ENCODE data around the gene PSMD6. TPM values are rescaled to one million over a fixed set of nuclear protein-coding genes. Genes with fewer than 3 reads are reported as not detected.

Gene PSMD6
- total and polyA plus RNA-seq, 2 donors (not counting 3 experiments of a cell fraction or from before 2014, with no cell fraction given): 53.7 to 90.8 TPM

GRCh38 chr3:63968612-63969350 lies 54.5 kb downstream of the PSMD6 start:
- TF ChIP-seq, protein P1, sequence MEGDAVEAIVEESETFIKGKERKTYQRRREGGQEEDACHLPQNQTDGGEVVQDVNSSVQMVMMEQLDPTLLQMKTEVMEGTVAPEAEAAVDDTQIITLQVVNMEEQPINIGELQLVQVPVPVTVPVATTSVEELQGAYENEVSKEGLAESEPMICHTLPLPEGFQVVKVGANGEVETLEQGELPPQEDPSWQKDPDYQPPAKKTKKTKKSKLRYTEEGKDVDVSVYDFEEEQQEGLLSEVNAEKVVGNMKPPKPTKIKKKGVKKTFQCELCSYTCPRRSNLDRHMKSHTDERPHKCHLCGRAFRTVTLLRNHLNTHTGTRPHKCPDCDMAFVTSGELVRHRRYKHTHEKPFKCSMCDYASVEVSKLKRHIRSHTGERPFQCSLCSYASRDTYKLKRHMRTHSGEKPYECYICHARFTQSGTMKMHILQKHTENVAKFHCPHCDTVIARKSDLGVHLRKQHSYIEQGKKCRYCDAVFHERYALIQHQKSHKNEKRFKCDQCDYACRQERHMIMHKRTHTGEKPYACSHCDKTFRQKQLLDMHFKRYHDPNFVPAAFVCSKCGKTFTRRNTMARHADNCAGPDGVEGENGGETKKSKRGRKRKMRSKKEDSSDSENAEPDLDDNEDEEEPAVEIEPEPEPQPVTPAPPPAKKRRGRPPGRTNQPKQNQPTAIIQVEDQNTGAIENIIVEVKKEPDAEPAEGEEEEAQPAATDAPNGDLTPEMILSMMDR (IDR thresholded peaks at IDR 0.05; ENCODE audit: extremely low read depth in 1 of 2, insufficient read depth in 1 of 2, low read depth in 1 of 2, low read length in 2 of 2): no peak
- no peak for TF ChIP-seq MAX (IDR thresholded peaks at IDR 0.05; ENCODE audit: insufficient read depth, insufficient read length)
- TF ChIP-seq GATA2 (IDR thresholded peaks at IDR 0.05; ENCODE audit: insufficient read depth, insufficient read length, low read depth, low read length): no peak
- no peak for TF ChIP-seq EZH2 (IDR thresholded peaks at IDR 0.05; ENCODE audit: borderline replicate concordance, low read depth, low read length, severe bottlenecking)
- TF ChIP-seq POLR2AphosphoS5 (IDR thresholded peaks at IDR 0.05; ENCODE audit: insufficient read depth, low read depth, low read length): no peak
- no peak for TF ChIP-seq JUN (IDR thresholded peaks at IDR 0.05; ENCODE audit: borderline replicate concordance, insufficient read depth, insufficient read length, low read depth)
- TF ChIP-seq FOS (IDR thresholded peaks at IDR 0.05; ENCODE audit: borderline replicate concordance, insufficient read depth, low read length): no peak
- no peak for TF ChIP-seq POLR2A (IDR thresholded peaks at IDR 0.05; ENCODE audit: low read depth, low read length)
- no peak for TF ChIP-seq MYC (IDR thresholded peaks at IDR 0.05; ENCODE audit: low read depth, low read length)
- no peak overlapping the region for H2AFZ ChIP-seq (ENCODE audit: low read depth, low read length)
- intact Hi-C loops (cut with micrococcal nuclease) (no loop called here), dilution Hi-C loops (cut with MboI; ENCODE audit: extremely low pct_ligation_motif_present, low sequenced_read_pairs) (no loop called here)
- no peak overlapping the region for H3K27ac ChIP-seq (ENCODE audit: insufficient read depth, low read depth, low read length)
- BruUV-seq (replicated peaks): no TSS peak
- H3K79me2 ChIP-seq (ENCODE audit: control insufficient read depth, insufficient read depth, low read length): peaks cover 36% of the 10 kb centered on the region
- ChIA-PET POLR2A (no interaction called here), CTCF (interaction anchor here (0.8 to 1.2 kb wide), 5 partner anchors 8 to 30 kb away, joined by 3 to 6 read pairs (median 3); no protein-coding TSS in a partner anchor)
- DNase-seq (ENCODE audit: low read depth, low spot score) (no peak), FAIRE-seq (peak; percentile 8)
- no peak overlapping the region for H3K4me2 ChIP-seq (ENCODE audit: insufficient read depth, low read length)
- no peaks in the 10 kb centered on the region for H3K9me3 ChIP-seq (replicated peaks; ENCODE audit: control insufficient read depth, insufficient read depth, low read length)
- H3K36me3 ChIP-seq (ENCODE audit: control insufficient read depth in 2 of 2, extremely low read depth in 1 of 2, insufficient read depth in 2 of 2, low read length in 2 of 2): no peaks in the 10 kb centered on the region
- peaks cover 7% of the 10 kb centered on the region for H3K4me1 ChIP-seq (ENCODE audit: control insufficient read depth, extremely low read depth, insufficient read depth, low read length)
- H3K9ac ChIP-seq (replicated peaks; ENCODE audit: extremely low read depth, insufficient read depth, low read length): no peak overlapping the region
- H4K20me1 ChIP-seq (replicated peaks; ENCODE audit: control insufficient read depth, extremely low read depth, insufficient read depth, low read length): no peaks in the 10 kb centered on the region
- no peaks in the 10 kb centered on the region for H3K9me1 ChIP-seq (replicated peaks; ENCODE audit: control insufficient read depth, extremely low read depth, insufficient read depth, low read length)
- no peak overlapping the region for H3K4me3 ChIP-seq (replicated peaks in 1 of 3; ENCODE audit: insufficient read depth in 1 of 3, low read depth in 1 of 3, low read length in 3 of 3)
- H3K27me3 ChIP-seq (ENCODE audit: control insufficient read depth in 2 of 2, insufficient read depth in 2 of 2, low read length in 2 of 2): no peaks in the 10 kb centered on the region

Data from endothelial cell of umbilical vein (primary cell).